ENCODE results near the gene ZNF605.
A peak's percentile ranks its signal among the peaks of the same experiment; 100 is the strongest.
"Not testable (repeated sequence)": the region's sequence is repeated elsewhere in the genome, so short reads cannot be mapped to it uniquely, and the experiment has no call there.

The ZNF605 gene

DNA sequence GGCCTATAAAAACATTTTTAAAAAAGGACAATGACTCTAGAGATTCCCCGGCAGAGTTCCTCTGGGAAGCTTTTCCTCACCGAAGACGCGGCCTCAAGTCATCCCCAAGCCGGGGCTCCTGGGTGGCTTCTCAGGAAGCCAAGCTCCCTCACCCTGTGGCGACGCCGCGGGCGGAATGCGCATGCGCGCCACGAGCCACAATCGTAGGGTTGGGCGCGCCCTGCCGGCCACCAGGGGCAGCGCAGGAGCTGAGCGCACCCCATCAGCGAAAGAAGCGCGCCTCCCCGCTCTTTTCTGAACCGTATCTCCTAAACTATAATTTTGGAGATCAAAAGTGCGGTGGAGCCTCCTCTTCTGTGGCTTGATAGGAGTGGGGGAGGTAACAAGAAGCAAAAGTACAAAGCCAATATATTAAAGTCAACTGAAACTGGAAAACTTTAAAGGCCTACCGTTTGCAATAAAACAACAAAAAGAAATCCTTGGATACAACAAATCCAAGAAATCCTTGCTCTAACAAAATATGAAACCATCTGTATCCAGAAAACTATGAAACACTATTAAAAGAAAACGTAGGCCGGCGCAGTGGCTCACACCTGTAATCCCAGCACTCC is 51.3 kb downstream of the ZNF605 start:
- DNase-seq, result peak; percentile 88

DNA sequence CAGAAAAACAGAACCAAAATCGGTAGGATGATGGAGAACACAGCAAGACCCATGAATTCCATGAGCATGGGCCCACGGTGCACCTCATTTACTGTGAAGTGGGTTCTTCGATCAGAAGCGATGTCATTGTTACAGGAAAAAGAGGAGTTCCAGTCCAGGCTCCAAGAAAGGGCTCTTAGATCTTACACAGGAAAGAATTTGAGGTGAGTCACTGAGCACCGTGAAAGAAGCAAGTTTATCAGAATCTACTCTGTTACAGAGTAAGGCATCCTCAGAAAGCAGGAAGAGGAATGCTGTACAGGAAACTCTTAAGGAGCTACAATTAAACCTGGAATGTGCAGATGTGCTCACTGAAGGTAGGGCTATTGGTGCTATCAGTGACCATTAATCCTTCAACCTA is 57.1 kb downstream of the ZNF605 start:
- no peak for DNase-seq

DNA sequence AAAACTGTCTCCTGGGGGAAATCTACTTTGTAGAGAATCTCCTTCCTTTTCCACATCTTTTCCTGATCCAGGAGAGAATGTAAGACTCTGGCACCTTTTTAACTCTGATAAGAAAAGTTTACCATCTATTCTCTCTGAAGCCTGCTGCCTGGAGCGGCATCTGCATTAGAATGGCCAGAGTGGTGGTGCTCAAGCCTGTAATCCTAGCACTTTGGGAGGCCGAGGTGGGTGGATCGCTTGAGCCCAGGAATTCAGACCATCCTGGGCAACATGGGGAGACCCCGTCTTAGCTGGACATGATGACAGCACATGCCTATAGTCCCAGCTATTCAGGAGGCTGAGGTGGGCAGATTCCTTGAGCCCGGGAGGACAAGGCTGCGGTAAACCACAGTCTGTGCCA is 67.3 kb downstream of the ZNF605 start:
- no peak for DNase-seq

DNA sequence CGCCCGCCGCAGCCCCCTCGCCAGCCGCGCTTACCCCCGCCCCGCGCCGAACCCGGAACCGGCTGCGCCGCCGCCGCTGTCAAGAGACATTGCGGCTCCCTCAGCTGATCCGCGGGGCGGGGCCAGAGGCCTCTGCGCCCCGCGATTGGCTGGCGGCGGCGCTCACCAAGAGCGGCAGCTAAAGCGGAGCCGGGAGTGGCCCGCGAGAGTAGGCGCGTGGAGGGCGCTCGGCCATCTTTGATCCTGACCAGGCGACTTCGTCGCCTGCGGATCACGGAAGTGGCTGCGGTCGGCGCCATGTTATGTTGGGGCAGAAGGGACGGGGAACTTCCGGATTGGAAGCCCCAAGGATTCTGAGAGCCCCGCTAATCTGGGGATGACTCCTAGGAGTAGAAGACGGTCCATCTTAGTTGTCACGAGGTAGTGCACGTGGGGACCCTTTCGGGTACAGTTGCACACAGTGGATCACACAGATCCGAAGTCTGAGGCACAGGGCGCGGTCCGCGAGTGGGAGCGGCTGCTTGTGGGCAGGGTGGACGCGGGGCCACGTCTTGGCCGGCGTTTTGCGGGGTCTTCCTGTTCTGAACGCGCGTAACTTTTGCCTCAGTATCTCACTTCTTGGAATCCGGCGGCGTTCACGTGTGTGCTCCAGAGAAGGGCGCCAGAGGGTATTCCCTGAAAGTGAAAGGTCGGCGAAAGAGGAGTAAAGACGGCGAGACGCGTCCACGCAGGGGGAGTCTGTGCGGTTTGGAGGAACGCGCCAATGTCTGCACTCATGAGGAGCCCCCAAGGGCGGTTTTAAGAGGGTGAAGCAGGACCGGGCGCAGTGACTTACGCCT is 68.4 kb downstream of the ZNF605 start, which contains the start of gene CHFR:
Gene CHFR (minus strand): TSS at position 93 of the 839 bp plus-strand sequence. CDS start 277 bp downstream, outside the sequence.
- DNase-seq, result peak; percentile 96

DNA sequence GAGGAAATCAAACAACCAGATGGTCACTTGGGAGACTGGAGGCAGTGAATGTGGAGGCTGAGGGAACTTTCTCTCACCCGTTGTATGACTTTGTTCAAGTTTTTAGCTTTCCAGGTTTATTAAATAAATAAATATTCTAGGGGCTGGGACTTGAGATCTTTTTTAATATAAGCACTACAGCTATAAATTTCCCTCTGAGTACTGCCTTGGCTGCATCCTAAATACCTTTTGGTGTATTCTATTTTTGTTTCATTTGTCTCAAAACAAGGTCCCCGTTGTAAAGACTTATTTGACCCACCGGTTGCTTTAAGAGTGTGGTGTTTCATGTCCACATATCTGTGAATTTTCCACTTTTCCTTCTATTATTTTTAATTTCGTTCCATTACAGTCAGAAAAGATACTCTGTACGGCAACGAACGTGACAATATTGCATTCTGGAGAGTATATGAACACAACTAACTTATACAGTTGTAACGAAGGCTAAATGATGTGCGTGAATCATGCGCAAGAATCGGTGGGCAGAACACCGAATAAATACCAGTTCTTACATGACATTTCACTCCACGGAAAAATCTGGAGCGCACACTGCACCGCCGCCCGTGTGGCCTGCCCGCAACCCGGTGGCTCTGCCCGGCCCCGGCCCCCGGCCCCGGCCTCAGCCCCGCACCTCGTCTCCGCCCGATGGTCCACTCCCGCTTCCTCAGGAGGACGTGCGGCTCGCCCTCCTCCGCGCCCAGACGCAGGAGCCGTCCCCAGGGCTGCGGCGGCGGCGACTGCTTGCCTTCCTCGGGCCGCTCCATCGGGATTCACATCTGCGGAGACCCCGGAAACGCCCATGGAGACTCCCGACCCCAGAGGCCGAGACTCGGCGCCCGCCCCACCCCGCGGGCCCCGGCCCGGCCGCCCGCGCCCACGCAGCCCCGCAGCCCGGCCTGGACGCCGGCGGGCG is 69.3 kb downstream of the ZNF605 start:
- DNase-seq, result peak; percentile 20

DNA sequence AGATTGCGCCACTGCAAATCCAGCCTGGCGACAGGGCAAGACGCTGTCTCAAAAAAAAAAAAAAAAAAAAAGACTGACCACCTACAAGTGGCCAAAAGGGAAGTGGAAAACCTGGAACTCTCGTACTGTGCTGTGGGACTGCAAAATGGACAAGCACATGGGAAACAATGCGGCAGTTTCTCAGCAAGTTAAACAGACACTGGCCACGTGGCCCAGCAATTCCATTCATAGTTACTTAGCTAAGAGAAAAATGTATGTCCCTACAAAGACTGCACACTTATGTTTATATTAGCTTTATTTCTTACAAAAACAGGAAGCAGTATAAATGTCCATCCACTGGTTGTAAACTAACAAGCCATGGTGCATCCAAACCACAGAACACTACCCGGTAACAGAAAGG is 74.3 kb downstream of the ZNF605 start:
- DNase-seq, result no peak

DNA sequence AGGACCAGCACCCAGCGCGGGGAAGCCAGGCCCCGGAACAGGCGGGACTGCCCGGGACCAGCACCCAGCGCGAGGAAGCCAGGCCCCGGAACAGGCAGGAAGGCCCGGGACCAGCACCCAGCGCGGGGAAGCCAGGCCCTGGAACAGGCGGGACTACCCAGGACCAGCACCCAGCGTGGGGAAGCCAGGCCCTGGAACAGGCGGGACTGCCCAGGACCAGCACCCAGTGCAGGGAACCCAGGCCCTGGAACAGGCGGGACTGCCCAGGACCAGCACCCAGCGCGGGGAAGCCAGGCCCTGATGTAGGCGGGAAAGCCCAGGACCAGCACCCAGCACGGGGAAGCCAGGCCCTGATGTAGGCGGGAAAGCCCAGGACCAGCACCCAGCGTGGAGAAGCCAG is 81.5 kb downstream of the ZNF605 start:
- not testable (repeated sequence) for DNase-seq

DNA sequence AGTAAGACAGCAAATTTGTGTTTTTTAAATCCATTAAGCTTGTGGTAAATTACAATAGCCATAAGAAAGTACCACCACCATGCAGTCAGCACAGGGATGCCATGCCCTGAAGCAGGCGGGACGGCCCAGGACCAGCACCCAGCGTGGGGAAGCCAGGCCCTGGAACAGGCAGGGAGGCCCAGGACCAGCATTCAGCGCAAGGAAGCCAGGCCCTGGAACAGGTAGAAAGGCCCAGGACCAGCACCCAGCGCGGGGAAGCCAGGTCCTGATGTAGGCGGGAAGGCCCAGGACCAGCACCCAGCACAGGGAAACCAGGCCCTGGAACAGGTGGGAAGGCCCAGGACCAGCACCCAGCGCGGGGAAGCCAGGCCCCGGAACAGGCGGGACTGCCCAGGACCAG is 81.9 kb downstream of the ZNF605 start:
- DNase-seq, result no peak

DNA sequence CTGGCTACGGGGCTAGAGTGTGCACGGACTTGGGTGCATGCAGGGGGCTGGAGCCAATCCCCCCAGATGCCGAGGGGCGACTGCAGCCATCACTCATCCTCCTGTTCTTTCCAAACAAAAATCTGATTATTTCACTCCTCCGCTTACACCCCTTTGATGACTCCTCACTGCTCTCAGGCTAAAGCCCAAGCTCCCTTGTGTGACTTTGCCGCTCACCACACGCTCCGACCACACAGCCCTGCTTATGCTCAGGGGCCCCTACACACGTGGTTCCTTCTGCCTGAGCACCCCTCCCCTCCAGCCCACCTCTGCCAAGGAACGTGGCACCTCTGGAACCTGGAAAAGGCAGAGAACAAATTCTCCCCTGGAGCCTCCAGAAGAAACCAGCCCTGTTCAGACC is 82.4 kb downstream of the ZNF605 start:
- DNase-seq, result no peak

DNA sequence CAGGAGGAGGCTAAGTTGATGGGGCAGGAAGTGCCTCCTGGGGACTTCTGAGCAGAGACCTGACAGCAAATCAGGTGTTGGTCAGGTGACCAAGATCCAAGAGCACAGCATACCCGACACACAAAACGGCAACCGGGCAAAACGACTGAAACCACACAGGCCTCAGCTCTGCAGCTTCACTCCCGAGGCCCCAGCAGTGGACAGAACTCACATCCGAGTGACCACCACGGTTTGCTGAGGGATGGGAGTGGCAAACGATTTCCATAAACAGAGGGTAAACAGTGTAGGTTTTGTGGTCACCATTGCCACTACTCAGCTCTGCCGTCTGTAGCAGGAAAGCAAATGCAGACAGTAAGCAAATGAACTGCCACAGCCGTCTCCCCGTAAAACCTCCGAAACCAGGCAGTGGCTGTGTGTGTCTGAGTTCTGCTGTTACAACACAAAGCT is 83.1 kb downstream of the ZNF605 start:
- DNase-seq, result peak; percentile 24

DNA sequence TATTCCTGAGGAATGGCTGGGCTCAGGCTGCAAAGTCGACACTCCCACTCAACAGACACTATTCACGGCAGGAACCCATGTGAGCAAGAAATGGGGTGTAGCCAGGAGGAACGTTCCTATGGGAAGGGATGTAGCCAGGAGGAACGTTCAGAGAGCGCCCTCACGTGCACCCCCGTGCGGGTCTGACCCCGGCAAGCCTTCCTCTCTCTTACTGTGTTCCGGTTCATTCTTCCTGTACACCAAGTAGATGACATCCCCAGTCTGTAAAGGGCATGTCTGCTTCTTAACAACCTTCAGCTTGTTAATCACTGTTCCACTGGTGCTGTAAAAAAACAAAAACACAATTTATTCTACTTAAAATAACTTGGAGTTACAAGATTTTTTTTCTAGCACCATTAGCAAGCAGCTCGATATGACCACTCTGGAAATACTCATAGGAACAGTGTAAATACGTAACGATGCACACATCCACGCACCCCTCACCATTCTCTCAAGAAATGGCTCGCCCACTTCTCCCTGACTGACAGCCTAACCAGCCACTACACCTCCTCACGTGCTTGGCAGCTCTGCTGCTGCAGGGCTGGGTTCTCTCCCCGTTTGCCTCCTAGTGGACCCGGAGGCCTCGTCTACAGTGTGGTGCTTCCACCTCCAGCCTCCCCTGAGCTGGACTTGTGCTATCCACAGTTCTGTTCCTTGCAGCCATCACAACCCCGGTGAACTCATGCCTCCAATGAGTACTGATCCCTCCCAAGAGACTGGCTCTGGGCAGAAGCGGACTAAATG is 83.8 kb downstream of the ZNF605 start:
- DNase-seq, result no peak

DNA sequence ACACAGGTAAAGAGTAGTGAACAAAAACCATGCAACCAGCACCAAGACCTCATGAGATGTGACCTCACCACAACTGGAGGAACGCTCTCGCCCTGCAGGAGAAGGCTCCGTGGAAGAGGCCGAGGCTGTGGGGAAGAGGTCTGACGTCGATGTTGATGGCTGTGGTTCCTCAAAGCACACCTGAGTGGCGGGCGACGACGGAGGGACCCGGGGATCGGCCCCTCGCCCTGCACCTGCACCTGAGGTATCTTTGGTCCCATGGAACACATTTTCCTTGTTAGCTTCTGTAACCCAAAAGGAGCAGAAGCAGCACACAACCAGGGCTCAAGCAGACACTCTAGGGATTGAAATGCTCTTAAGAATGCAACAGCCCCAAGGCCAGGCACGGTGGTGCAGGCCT is 86.6 kb downstream of the ZNF605 start:
- DNase-seq, result no peak
